Inferior parietal cortex (tissue), 1 donor: Measurements from ENCODE around the gene MC4R.

Source experiments
- DNase-seq: peaks from one replicate; pipeline ENCODE4 v3.0.0-alpha.2; 2016; ENCODE audit errors: extremely low spot score

Gene MC4R

DNA sequence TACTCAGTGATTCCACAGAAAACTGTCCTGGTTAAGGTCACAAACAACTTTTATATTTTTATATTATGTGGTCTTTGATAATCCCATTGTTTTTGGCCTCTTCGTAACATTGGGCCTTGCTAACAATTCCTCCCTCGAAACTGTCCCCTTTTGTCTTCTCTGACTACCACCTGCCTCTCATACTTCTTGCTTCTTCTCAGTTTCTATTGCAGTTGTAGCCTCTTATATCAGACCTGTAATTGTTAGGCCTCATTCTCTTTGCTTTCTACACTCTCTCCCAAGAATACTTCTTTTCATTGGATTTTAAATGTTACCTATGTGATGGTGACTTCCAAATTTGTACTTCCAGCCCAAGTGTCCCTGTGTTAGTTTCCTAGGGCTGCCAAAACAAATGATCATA, 44.7 kb downstream of the MC4R start:
- DNase-seq, result no peak

DNA sequence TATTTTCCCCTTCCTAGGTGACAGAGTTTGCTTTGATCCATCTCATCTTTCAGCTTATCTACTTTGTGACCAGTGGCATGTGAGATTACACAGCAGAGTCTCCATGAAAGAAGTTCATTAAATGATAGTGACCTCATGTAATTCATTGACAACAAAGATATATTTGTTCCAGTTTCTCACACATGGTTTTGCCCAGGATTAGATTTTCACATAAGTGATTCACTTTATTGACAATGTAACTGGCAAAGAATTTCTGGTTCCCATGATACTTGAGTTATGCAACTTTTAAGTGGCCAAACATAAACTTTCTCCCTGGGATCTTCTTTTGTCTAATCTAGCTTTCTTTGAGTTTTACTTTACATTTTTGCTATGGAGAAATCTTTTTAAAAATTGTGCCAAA, 50.0 kb downstream of the MC4R start:
- no peak for DNase-seq
